HUES48 (cell line): ENCODE measurements around the gene IFI27L1.

Experiments
- H3K27ac ChIP-seq: one replicate; pipeline ENCODE4 v1.7.0; 2013; ENCODE audit warnings: low read depth, low read length, inconsistent platforms
- H3K27me3 ChIP-seq: 2 replicates; pipeline ENCODE4 v1.6.1; 2013; ENCODE audit warnings: mild to moderate bottlenecking, low read length; ENCODE audit not compliant: control insufficient read depth, insufficient read depth
- H3K36me3 ChIP-seq: 2 replicates; pipeline ENCODE4 v1.6.1; 2013; ENCODE audit warnings: low read length; ENCODE audit not compliant: control insufficient read depth, insufficient read depth
- H3K4me1 ChIP-seq: 2 replicates; pipeline ENCODE4 v1.6.1; 2013; ENCODE audit warnings: mild to moderate bottlenecking, low read length; ENCODE audit not compliant: control insufficient read depth, insufficient read depth
- H3K4me3 ChIP-seq: 2 replicates; pipeline ENCODE4 v1.5.1; 2013; ENCODE audit warnings: mild to moderate bottlenecking, low read depth, low read length
- H3K9ac ChIP-seq: 2 replicates; pipeline ENCODE4 v1.6.1; 2013; ENCODE audit warnings: mild to moderate bottlenecking, low read depth, low read length, moderate library complexity
- H3K9me3 ChIP-seq: 2 replicates; pipeline ENCODE4 v1.6.1; 2013; ENCODE audit warnings: low read length; ENCODE audit not compliant: control insufficient read depth, insufficient read depth

The IFI27L1 gene

DNA sequence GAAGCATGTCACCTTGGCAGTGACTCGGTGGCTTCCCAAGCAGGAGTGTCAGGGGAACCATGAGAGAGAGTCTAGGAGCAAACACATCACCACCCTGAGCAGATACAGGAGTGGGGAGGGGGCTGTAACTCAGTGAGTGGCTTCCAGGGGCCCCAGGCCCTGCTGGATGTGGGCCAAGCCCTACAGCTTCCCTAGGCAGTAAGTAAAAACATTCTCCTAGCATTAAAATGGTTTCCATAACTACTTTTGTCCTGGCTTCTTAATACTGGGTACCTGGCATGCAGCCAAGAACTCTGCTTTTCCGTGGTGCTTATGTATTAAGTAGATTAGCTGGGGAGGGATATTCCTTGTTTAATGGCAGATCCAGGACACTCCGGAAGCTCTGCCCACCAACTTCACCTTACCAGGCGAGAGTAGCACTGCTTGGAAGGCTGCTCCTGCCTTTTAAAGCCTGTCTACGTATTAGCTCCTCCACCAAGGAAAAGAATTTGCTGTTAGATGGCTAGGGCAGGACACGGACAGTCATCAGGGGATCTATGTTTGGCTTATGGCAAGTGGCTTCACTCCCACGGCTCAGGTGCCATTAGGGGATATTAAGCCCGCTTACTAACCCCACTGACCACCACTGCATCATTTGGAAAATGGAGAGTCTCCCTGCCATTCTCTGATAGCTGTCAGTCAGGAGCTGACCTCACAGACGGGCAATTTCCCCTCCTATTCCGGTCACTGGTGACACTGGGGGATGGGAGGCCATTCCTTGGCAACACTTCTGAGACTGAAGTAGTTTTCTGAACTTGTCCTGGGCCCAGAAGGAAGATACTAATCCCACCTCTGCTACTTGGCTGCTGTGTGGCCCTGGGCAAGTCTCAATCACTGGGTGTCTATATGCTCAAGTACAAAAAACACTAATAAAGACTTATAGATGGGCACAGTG, 32.2 kb upstream of the IFI27L1 start:
- Histone ChIP-seq H3K4me3 (no peak overlapping the region), H3K36me3 (peaks cover 92% of the 10 kb centered on the region), H3K9me3 (no peaks in the 10 kb centered on the region), H3K9ac (no peak overlapping the region), H3K27me3 (no peaks in the 10 kb centered on the region), H3K4me1 (no peaks in the 10 kb centered on the region), H3K27ac (no peak overlapping the region)

- Histone ChIP-seq H3K4me3 (no peak overlapping the region), H3K9me3 (no peaks in the 10 kb centered on the region), H3K4me1 (no peaks in the 10 kb centered on the region), H3K9ac (no peak overlapping the region), H3K27me3 (no peaks in the 10 kb centered on the region), H3K36me3 (peaks cover 92% of the 10 kb centered on the region), H3K27ac (no peak overlapping the region)
These were observed 31.5 kb upstream of the IFI27L1 start for GRCh38 chr14:94049625-94050023.

DNA sequence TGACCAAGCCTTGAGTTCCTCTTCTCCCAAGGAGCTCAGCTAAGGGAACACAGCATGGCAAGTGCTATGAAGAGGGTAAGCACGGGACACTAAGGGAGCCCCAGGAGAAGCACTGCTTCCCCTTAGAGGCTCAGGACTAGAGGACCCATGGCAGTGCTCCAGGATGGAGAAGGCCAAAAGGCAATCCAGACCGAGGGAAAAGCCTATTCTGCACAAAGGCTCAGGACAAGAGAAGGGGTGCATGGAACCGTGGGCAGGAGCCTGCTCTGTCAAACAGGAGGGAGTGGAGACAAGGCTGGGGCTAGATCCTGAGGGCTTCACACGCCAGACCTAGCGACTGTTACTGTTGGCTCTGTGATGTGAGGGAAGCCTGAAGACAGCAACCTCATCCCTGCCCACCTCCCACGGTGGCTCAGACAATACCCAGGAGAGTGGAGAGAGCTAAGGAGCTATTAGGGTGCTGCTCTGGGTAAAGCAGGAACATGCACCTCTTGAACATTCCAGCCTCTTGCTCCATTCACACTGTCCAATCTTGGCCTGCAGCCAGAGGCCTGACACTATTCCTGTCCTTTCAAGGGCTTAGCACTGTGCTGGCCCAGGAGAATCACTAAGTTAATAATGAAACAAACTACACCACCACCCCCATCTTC, 30.8 kb upstream of the IFI27L1 start:
- Histone ChIP-seq H3K27me3 (no peaks in the 10 kb centered on the region), H3K9ac (no peak overlapping the region), H3K36me3 (peaks cover 92% of the 10 kb centered on the region), H3K4me1 (no peaks in the 10 kb centered on the region), H3K4me3 (no peak overlapping the region), H3K27ac (no peak overlapping the region), H3K9me3 (no peaks in the 10 kb centered on the region)

DNA sequence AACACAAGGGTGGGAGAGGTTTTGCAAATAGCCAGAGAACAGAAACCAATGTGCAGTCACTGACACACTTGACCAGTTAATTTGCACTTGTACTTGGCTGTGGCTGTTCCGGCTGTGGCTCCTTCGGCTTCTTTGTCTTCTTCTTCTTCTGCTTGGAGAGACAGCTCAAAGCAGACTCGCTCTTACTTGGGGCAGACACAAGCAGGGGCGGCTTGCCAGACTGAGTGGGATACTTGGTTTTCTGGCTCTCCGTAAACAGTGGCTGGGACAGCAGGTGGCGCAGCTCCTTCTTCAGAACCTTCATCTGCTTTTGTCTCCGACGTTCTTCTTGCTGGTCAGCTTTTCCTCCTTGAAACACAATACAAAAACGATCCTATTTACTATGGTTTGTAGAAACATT, 30.0 kb upstream of the IFI27L1 start:
- Histone ChIP-seq H3K9me3 (no peaks in the 10 kb centered on the region), H3K27ac (no peak overlapping the region), H3K4me3 (no peak overlapping the region), H3K4me1 (no peaks in the 10 kb centered on the region), H3K9ac (no peak overlapping the region), H3K36me3 (peaks cover 92% of the 10 kb centered on the region), H3K27me3 (no peaks in the 10 kb centered on the region)

GRCh38 chr14:94051779-94052178, 29.3 kb upstream of the IFI27L1 start:
- H3K9ac ChIP-seq, result no peak overlapping the region
- H3K4me3 ChIP-seq, result no peak overlapping the region
- H3K27ac ChIP-seq, result no peak overlapping the region
- H3K4me1 ChIP-seq, result no peaks in the 10 kb centered on the region
- H3K9me3 ChIP-seq, result no peaks in the 10 kb centered on the region
- no peaks in the 10 kb centered on the region for H3K27me3 ChIP-seq
- H3K36me3 ChIP-seq, result peaks cover 92% of the 10 kb centered on the region

DNA sequence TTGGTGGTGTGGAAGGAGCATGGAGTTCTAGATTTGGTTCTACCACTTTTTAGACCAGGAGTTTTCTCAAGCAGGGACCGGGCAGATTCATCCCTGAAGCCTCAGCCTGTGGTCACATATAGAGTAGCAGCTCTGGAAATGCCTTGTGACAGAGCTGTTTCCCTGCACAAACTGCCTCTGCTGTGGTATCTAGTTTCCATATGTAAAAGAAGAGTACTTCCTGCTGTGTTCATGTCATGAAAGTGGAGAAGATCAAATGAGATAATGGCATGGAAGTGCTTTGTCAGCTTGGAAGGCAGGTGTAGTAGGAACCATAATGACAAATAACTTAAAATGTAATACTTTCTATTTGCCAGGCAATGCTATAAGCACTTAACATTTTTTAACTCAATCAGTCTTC, 28.9 kb upstream of the IFI27L1 start:
- Histone ChIP-seq H3K27me3 (no peaks in the 10 kb centered on the region), H3K36me3 (peaks cover 92% of the 10 kb centered on the region), H3K27ac (peak overlapping the region; percentile 37), H3K9me3 (no peaks in the 10 kb centered on the region), H3K4me3 (no peak overlapping the region), H3K9ac (no peak overlapping the region), H3K4me1 (no peaks in the 10 kb centered on the region)

DNA sequence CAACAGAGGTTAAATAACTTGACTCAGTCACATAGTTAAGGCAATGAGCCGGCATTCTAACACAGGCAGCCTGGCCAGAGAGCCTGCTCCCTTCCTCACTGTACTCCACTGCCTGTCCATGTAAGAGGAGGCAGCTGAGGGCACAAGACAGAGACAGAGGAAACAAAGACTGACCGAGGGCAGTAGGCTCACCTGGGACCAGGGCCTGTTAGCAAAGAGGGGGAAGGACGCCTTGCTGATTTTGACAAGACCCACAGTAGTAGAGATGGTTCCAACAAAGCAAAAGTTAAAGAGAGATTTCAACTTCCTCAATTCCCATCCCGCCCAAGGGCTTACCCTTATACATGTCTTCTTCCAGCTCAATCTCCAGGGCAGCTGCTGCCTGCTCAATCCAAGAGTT, 28.4 kb upstream of the IFI27L1 start:
- Histone ChIP-seq H3K27me3 (no peaks in the 10 kb centered on the region), H3K4me1 (no peaks in the 10 kb centered on the region), H3K36me3 (peaks cover 92% of the 10 kb centered on the region), H3K27ac (peak overlapping the region; percentile 37), H3K9me3 (no peaks in the 10 kb centered on the region), H3K4me3 (no peak overlapping the region), H3K9ac (no peak overlapping the region)

DNA sequence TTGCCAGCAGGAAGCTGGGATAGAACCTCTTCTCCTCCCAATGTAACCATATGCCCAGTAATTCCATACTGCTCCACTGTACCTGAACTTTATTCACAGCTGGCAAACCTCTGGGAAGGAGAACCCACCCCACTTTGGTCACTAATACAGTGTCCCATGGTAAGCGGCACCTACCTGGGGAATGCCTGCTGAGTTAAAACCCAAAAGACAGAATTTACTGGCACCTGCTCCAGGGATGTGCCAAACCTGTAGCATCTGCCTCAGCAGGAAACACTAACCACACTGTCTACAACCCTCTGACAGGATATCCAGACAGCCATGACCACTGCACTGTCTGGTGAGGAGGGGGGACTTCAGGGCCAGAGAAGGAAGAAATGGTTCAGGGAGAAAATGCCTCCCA, 26.7 kb upstream of the IFI27L1 start:
- H3K27me3 ChIP-seq, result no peaks in the 10 kb centered on the region
- H3K9ac ChIP-seq, result no peak overlapping the region
- H3K4me3 ChIP-seq, result no peak overlapping the region
- H3K27ac ChIP-seq, result no peak overlapping the region
- peaks cover 92% of the 10 kb centered on the region for H3K36me3 ChIP-seq
- no peaks in the 10 kb centered on the region for H3K4me1 ChIP-seq
- H3K9me3 ChIP-seq, result no peaks in the 10 kb centered on the region

DNA sequence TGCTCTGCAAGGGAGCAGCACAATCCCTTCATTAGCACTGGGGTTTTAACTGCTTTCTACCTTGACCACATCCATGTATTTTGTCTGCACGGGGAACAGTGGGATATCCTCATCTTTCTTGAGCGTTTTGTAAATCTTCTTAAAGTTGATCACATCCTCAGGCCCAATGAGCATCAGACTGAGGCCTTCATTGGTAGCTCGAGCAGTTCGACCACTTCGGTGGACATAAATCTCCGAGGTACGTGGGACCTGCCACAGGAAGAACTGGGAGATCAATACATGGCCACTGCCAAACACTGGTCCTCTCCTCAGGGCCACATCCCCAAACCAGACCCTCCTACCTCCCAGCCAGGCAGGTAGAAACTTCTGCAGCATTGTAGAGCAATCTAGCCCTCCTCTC, 26.2 kb upstream of the IFI27L1 start:
- H3K9ac ChIP-seq, result no peak overlapping the region
- H3K4me1 ChIP-seq, result no peaks in the 10 kb centered on the region
- no peak overlapping the region for H3K27ac ChIP-seq
- H3K27me3 ChIP-seq, result no peaks in the 10 kb centered on the region
- no peak overlapping the region for H3K4me3 ChIP-seq
- H3K9me3 ChIP-seq, result no peaks in the 10 kb centered on the region
- peaks cover 93% of the 10 kb centered on the region for H3K36me3 ChIP-seq

GRCh38 chr14:94056579-94057308, 24.4 kb upstream of the IFI27L1 start:
- no peak overlapping the region for H3K9ac ChIP-seq
- H3K4me1 ChIP-seq, result no peaks in the 10 kb centered on the region
- no peaks in the 10 kb centered on the region for H3K9me3 ChIP-seq
- H3K4me3 ChIP-seq, result no peak overlapping the region
- peaks cover 96% of the 10 kb centered on the region for H3K36me3 ChIP-seq
- no peaks in the 10 kb centered on the region for H3K27me3 ChIP-seq
- H3K27ac ChIP-seq, result no peak overlapping the region
